Smooth muscle cell (in vitro differentiated cells): ENCODE data around the gene WDR44. TPM values are rescaled to one million over a fixed set of nuclear protein-coding genes. Genes with fewer than 3 reads are reported as not detected.

ENCODE experiments used
- DNase-seq: peaks from one replicate; lab custom pipeline; 2025; ENCODE audit not compliant: unreplicated experiment; lab: John Stamatoyannopoulos, UW
- H2AFZ ChIP-seq: fragments of 200-600 bp; sonication (generic); 2 replicates; pipeline ENCODE4 v1.6.0; 2016; ENCODE audit warnings: antibody characterized with exemption, low read depth, mild to moderate bottlenecking
- H3F3A ChIP-seq: fragments of 200-600 bp; sonication (generic); 2 replicates; pipeline ENCODE4 v1.6.0; 2017; ENCODE audit warnings: antibody characterized with exemption, low read depth
- H3K27ac ChIP-seq: fragments of 200-600 bp; sonication (generic); 2 replicates; pipeline ENCODE4 v1.5.1; 2016; ENCODE audit warnings: low read depth, mild to moderate bottlenecking
- H3K27me3 ChIP-seq: fragments of 200-600 bp; sonication (generic); 2 replicates; pipeline ENCODE4 v1.6.1; 2016; ENCODE audit warnings: low read depth, mild to moderate bottlenecking
- H3K36me3 ChIP-seq: fragments of 200-600 bp; sonication (generic); 2 replicates; pipeline ENCODE4 v1.5.1; 2016; ENCODE audit warnings: low read depth
- H3K4me1 ChIP-seq: fragments of 200-600 bp; sonication (generic); 2 replicates; pipeline ENCODE4 v1.5.1; 2016; ENCODE audit warnings: low read depth
- H3K4me2 ChIP-seq: fragments of 200-600 bp; sonication (generic); 2 replicates; pipeline ENCODE4 v1.6.0; 2016; ENCODE audit warnings: mild to moderate bottlenecking
- H3K4me3 ChIP-seq: fragments of 200-600 bp; sonication (generic); 2 replicates; pipeline ENCODE4 v1.5.1; 2016; ENCODE audit warnings: mild to moderate bottlenecking
- H3K79me2 ChIP-seq: fragments of 200-600 bp; sonication (generic); 2 replicates; pipeline ENCODE4 v1.6.0; 2016; ENCODE audit warnings: low read depth, mild to moderate bottlenecking
- H3K9ac ChIP-seq: fragments of 200-600 bp; sonication (generic); 2 replicates; pipeline ENCODE4 v1.6.0; 2016; ENCODE audit warnings: low read depth
- H3K9me3 ChIP-seq: fragments of 200-600 bp; sonication (generic); replicated peaks from 2 replicates; pipeline ENCODE4 v1.5.1; 2016; ENCODE audit warnings: low read depth
- H4K20me1 ChIP-seq: fragments of 200-600 bp; sonication (generic); 2 replicates; pipeline ENCODE4 v1.6.0; 2016; ENCODE audit warnings: low read depth
- WGBS: methylation state at CpG from one replicate; pipeline ENCODE4 v1.1.7; 2016; ENCODE audit warnings: low lambda C conversion rate; 5-methylcytosine and 5-hydroxymethylcytosine counted together
- polyA plus RNA-seq: library from polyadenylated mRNA; unstranded; fragments of >200 nt; fragmentation: Nextera tagmentation; extraction: Ambion mirVana; gene quantifications from 2 replicates; pipeline ENCODE4 v1.2.1, GENCODE V29; 2016
- total RNA-seq: library from RNA; depleted of rRNA; stranded (reverse); fragments of >200 nt; gene quantifications from 2 replicates; pipeline ENCODE4 v1.2.3, GENCODE V29; 2014
- TF ChIP-seq, protein P1 (sequence below): fragments of 200-600 bp; sonication (generic); IDR thresholded peaks from 2 replicates; pipeline ENCODE4 v1.5.1; 2017; ENCODE audit warnings: borderline replicate concordance, mild to moderate bottlenecking, antibody characterized with exemption; ENCODE audit not compliant: insufficient read depth, poor library complexity, severe bottlenecking

WDR44 gene
- total and polyA plus RNA-seq, 2 experiments from 2014 or later, result 10.0 to 18.4 TPM

DNA sequence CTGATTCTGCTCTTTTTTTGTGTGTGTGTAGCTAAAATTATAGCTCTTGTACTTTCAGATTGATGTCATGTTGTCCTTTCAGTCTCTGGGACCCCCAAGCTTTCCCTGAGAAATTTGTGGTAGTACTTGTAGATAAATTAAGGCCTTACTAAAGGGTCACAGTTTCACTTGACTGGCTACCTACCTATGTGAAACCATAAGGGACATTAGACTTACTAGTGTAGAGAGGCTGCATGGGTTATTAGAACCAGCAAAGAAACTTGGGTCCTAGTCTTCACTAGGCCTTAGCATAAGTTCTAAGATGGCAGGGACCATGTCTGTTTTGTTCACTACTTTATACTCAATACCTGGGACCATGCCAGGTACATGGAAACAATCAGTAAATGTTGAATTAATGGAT is 21.4 kb downstream of the WDR44 start:
- H3K27ac ChIP-seq, result no peak overlapping the region
- H3K4me1 ChIP-seq, result no peaks in the 10 kb centered on the region
- H3F3A ChIP-seq, result no peaks in the 10 kb centered on the region
- H2AFZ ChIP-seq, result no peak overlapping the region
- H3K9ac ChIP-seq, result no peak overlapping the region
- TF ChIP-seq, protein P1, sequence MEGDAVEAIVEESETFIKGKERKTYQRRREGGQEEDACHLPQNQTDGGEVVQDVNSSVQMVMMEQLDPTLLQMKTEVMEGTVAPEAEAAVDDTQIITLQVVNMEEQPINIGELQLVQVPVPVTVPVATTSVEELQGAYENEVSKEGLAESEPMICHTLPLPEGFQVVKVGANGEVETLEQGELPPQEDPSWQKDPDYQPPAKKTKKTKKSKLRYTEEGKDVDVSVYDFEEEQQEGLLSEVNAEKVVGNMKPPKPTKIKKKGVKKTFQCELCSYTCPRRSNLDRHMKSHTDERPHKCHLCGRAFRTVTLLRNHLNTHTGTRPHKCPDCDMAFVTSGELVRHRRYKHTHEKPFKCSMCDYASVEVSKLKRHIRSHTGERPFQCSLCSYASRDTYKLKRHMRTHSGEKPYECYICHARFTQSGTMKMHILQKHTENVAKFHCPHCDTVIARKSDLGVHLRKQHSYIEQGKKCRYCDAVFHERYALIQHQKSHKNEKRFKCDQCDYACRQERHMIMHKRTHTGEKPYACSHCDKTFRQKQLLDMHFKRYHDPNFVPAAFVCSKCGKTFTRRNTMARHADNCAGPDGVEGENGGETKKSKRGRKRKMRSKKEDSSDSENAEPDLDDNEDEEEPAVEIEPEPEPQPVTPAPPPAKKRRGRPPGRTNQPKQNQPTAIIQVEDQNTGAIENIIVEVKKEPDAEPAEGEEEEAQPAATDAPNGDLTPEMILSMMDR, result no peak
- H3K4me3 ChIP-seq, result no peak overlapping the region
- no peak overlapping the region for H3K4me2 ChIP-seq
- H3K36me3 ChIP-seq, result no peaks in the 10 kb centered on the region
- H3K9me3 ChIP-seq, result no peaks in the 10 kb centered on the region
- no peak for DNase-seq
- H3K79me2 ChIP-seq, result peaks cover 18% of the 10 kb centered on the region
- H3K27me3 ChIP-seq, result no peaks in the 10 kb centered on the region
- peaks cover 44% of the 10 kb centered on the region for H4K20me1 ChIP-seq

DNA sequence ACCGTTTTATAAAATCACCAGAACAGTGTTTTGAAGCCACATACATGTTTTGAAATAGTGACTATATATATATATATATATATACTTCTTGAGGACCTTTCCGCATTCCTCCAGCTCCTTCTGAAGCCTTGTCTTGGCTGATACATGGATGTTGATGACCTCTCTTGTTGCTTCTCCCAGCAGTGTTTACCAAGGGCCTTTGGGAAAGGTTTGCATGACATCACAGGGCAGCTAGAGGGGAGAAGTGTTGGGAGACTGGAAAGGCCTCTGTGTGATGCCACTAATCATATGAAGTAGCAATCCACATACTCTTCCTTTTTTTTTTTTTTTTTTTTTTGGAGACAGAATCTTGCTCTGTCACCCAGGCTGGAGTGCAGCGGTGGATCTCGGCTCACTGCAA is 22.5 kb downstream of the WDR44 start:
- Histone ChIP-seq H3K4me1 (no peaks in the 10 kb centered on the region), H3K9me3 (no peaks in the 10 kb centered on the region), H4K20me1 (peaks cover 35% of the 10 kb centered on the region), H3K79me2 (peaks cover 9% of the 10 kb centered on the region), H3F3A (no peaks in the 10 kb centered on the region), H3K9ac (no peak overlapping the region), H3K27ac (no peak overlapping the region), H3K27me3 (no peaks in the 10 kb centered on the region), H3K4me2 (no peak overlapping the region), H2AFZ (no peak overlapping the region), H3K36me3 (no peaks in the 10 kb centered on the region), H3K4me3 (no peak overlapping the region)
- DNase-seq, result no peak
- 80% methylated on average over 4 of the region's 4 CpGs for WGBS
- TF ChIP-seq, protein P1, result no peak

DNA sequence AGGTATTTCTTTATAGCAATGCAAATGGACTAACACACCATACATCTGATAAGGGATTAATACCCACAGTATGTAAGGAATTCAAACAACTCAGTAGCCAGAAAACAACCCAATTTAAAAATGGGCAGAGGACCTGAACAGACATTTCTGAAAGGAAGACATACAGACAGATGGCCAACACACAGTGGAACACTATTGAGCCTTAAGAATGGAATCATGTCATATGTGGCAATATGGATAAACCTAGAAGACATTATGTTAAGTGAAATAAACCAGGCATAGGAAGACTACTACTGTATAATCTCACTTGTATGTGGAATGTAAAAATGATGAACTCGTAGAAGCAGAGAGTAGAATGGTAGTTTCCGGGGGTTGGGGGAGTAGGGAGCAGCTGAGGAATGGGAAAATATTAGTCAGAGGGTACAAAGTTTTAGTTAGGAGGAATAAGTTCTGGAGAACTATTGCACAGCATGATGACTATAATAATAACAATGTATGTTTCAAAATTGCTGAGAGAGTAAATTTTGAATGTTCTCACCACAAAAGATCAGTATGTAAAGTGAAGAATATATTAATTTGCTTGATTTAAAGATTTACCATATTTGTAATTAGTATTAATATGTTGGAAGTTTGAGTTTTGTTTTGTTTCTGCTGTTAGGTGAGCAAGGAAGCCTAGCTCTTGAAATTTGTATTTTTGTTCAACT is 25.2 kb downstream of the WDR44 start:
- Histone ChIP-seq H3K4me3 (no peak overlapping the region), H3F3A (no peaks in the 10 kb centered on the region), H3K27me3 (no peaks in the 10 kb centered on the region), H3K9ac (no peak overlapping the region), H4K20me1 (peaks cover 29% of the 10 kb centered on the region), H2AFZ (no peak overlapping the region), H3K9me3 (no peaks in the 10 kb centered on the region), H3K36me3 (no peaks in the 10 kb centered on the region), H3K79me2 (peaks cover 3% of the 10 kb centered on the region), H3K4me2 (no peak overlapping the region), H3K4me1 (no peaks in the 10 kb centered on the region), H3K27ac (no peak overlapping the region)
- TF ChIP-seq, protein P1, result no peak
- WGBS, result 54% methylated on average over 2 of the region's 2 CpGs
- DNase-seq, result no peak

GRCh38 chrX:118373538-118373937 is 27.6 kb downstream of the WDR44 start:
- TF ChIP-seq, protein P1, result no peak
- H2AFZ ChIP-seq, result no peak overlapping the region
- H3K9me3 ChIP-seq, result no peaks in the 10 kb centered on the region
- 67% methylated on average over 2 of the region's 2 CpGs for WGBS
- peaks cover 28% of the 10 kb centered on the region for H4K20me1 ChIP-seq
- no peak for DNase-seq
- no peaks in the 10 kb centered on the region for H3F3A ChIP-seq
- no peak overlapping the region for H3K4me2 ChIP-seq
- H3K27ac ChIP-seq, result no peak overlapping the region
- H3K27me3 ChIP-seq, result no peaks in the 10 kb centered on the region
- no peak overlapping the region for H3K4me3 ChIP-seq
- H3K36me3 ChIP-seq, result no peaks in the 10 kb centered on the region
- H3K9ac ChIP-seq, result no peak overlapping the region
- peaks cover 3% of the 10 kb centered on the region for H3K79me2 ChIP-seq
- no peaks in the 10 kb centered on the region for H3K4me1 ChIP-seq
